ENCODE data around the gene PITPNC1.

GRCh38 chr17:67343237-67343636 is 33.8 kb upstream of the PITPNC1 start:
- TF ChIP-seq, protein P1, sequence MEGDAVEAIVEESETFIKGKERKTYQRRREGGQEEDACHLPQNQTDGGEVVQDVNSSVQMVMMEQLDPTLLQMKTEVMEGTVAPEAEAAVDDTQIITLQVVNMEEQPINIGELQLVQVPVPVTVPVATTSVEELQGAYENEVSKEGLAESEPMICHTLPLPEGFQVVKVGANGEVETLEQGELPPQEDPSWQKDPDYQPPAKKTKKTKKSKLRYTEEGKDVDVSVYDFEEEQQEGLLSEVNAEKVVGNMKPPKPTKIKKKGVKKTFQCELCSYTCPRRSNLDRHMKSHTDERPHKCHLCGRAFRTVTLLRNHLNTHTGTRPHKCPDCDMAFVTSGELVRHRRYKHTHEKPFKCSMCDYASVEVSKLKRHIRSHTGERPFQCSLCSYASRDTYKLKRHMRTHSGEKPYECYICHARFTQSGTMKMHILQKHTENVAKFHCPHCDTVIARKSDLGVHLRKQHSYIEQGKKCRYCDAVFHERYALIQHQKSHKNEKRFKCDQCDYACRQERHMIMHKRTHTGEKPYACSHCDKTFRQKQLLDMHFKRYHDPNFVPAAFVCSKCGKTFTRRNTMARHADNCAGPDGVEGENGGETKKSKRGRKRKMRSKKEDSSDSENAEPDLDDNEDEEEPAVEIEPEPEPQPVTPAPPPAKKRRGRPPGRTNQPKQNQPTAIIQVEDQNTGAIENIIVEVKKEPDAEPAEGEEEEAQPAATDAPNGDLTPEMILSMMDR (conservative IDR thresholded peaks at IDR 0.05 in 1 of 2, IDR thresholded peaks at IDR 0.05 in 1 of 2; ENCODE audit: low read depth in 1 of 2, low read length in 2 of 2), result no peak
- TF ChIP-seq EZH2 (IDR thresholded peaks at IDR 0.05; ENCODE audit: low read length, missing control alignments), result no peak

Data from fibroblast of lung (primary cell).